ENCODE measurements around the gene DDIT3.

Gene DDIT3

GRCh38 chr12:57470286-57470969 is 49.9 kb downstream of the DDIT3 start:
- no peaks in the 10 kb centered on the region for H3K4me1 ChIP-seq (ENCODE audit: control insufficient read depth, insufficient read depth, low read length)
- no peak overlapping the region for H3K4me3 ChIP-seq (ENCODE audit: low read length)
- no peak overlapping the region for H3K27ac ChIP-seq (ENCODE audit: low read depth, low read length)
- peaks cover 7% of the 10 kb centered on the region for H3K36me3 ChIP-seq (ENCODE audit: control insufficient read depth, insufficient read depth, low read length)
- H3K27me3 ChIP-seq (ENCODE audit: control insufficient read depth, insufficient read depth, low read length), result peaks cover 12% of the 10 kb centered on the region
- no peak overlapping the region for H3K9ac ChIP-seq (ENCODE audit: low read length)

GRCh38 chr12:57469296-57470164 is 50.8 kb downstream of the DDIT3 start:
- Histone ChIP-seq H3K4me1 (ENCODE audit: control insufficient read depth, insufficient read depth, low read length) (no peaks in the 10 kb centered on the region), H3K4me3 (ENCODE audit: low read length) (no peak overlapping the region), H3K36me3 (ENCODE audit: control insufficient read depth, insufficient read depth, low read length) (peaks cover 4% of the 10 kb centered on the region), H3K27ac (ENCODE audit: low read depth, low read length) (no peak overlapping the region), H3K27me3 (ENCODE audit: control insufficient read depth, insufficient read depth, low read length) (peaks cover 10% of the 10 kb centered on the region), H3K9ac (ENCODE audit: low read length) (no peak overlapping the region)

- no peak overlapping the region for H3K27ac ChIP-seq (ENCODE audit: low read depth, low read length)
- H3K4me3 ChIP-seq (ENCODE audit: low read length), result no peak overlapping the region
- no peaks in the 10 kb centered on the region for H3K27me3 ChIP-seq (ENCODE audit: control insufficient read depth, insufficient read depth, low read length)
- no peaks in the 10 kb centered on the region for H3K36me3 ChIP-seq (ENCODE audit: control insufficient read depth, insufficient read depth, low read length)
- H3K9ac ChIP-seq (ENCODE audit: low read length), result no peak overlapping the region
- H3K4me1 ChIP-seq (ENCODE audit: control insufficient read depth, insufficient read depth, low read length), result no peaks in the 10 kb centered on the region
These were observed 52.4 kb downstream of the DDIT3 start for GRCh38 chr12:57467915-57468314.

- Histone ChIP-seq H3K36me3 (ENCODE audit: control insufficient read depth, insufficient read depth, low read length) (no peaks in the 10 kb centered on the region), H3K4me3 (ENCODE audit: low read length) (no peak overlapping the region), H3K27me3 (ENCODE audit: control insufficient read depth, insufficient read depth, low read length) (no peaks in the 10 kb centered on the region), H3K9ac (ENCODE audit: low read length) (no peak overlapping the region), H3K27ac (ENCODE audit: low read depth, low read length) (no peak overlapping the region), H3K4me1 (ENCODE audit: control insufficient read depth, insufficient read depth, low read length) (peaks cover 3% of the 10 kb centered on the region)
These were observed 53.0 kb downstream of the DDIT3 start for GRCh38 chr12:57467212-57467874.

Measured in rectal smooth muscle tissue (tissue), 1 donor.